K562 (cell line): ENCODE measurements around the gene TMEM242. TPM values are rescaled to one million over a fixed set of nuclear protein-coding genes. Genes with fewer than 3 reads are reported as not detected.
A peak's percentile ranks its signal among the peaks of the same experiment; 100 is the strongest.

Source experiments
- EP300 ChIP-seq: IDR thresholded peaks from 2 replicates; pipeline ENCODE4 v1.6.1; 2012; ENCODE audit warnings: low read length, improper control_type of control experiment
- ESRRB ChIP-seq: fragments of 250-450 bp; sonication (Bioruptor Pico); IDR thresholded peaks from 2 replicates; pipeline ENCODE4 v1.5.0; 2020; ENCODE audit warnings: mild to moderate bottlenecking, moderate library complexity, borderline replicate concordance
- ETV5 ChIP-seq: sonication (generic); formaldehyde crosslinking; IDR thresholded peaks from 2 replicates; pipeline ENCODE4 v1.4.0; 2020; ENCODE audit warnings: low read depth, mild to moderate bottlenecking, missing genetic modification reagents
- ETV6 ChIP-seq, 3 experiments: fragments of 150-350 bp in 1 of 3; sonication (generic) in 1 of 3; formaldehyde crosslinking in 1 of 3; IDR thresholded peaks; 2 replicates each; pipeline versions ENCODE4 v1.6.1 to v1.8.0; 2014 to 2022; ENCODE audit warnings: borderline replicate concordance in 2 of 3, low read depth in 2 of 3, antibody characterized with exemption in 1 of 3, low read length in 1 of 3, mild to moderate bottlenecking in 1 of 3, missing genetic modification reagents in 1 of 3
- FOXM1 ChIP-seq, 2 experiments: fragments of 450-650 bp in 1 of 2; sonication (generic) in 1 of 2; formaldehyde crosslinking in 1 of 2; IDR thresholded peaks; 2 replicates each; pipeline versions ENCODE4 v1.6.1 to v1.9.0; 2017 to 2022; ENCODE audit warnings: low read depth in 2 of 2, mild to moderate bottlenecking in 2 of 2, missing genetic modification reagents in 1 of 2, moderate library complexity in 1 of 2
- FUS ChIP-seq: fragments of 200-400 bp; formaldehyde crosslinking; optimal IDR thresholded peaks from 2 replicates; pipeline ENCODE3; 2017; ENCODE audit warnings: low read depth, low read length
- HDAC2 ChIP-seq: fragments of 450-650 bp; IDR thresholded peaks from 2 replicates; pipeline ENCODE4 v1.6.1; 2016; ENCODE audit warnings: mild to moderate bottlenecking
- NONO ChIP-seq, 2 experiments: fragments of 200-400 bp in 1 of 2; fragments of 450-650 bp in 1 of 2; formaldehyde crosslinking in 1 of 2; IDR thresholded peaks; 2 replicates each; pipeline ENCODE4 v1.6.1; 2017; ENCODE audit warnings: low read depth in 2 of 2, mild to moderate bottlenecking in 2 of 2, moderate library complexity in 2 of 2, low read length in 1 of 2
- PHB ChIP-seq: fragments of 250-450 bp; sonication (Bioruptor Pico); IDR thresholded peaks from 2 replicates; pipeline ENCODE4 v1.5.0; 2021
- PHF8 ChIP-seq: fragments of 200-600 bp; sonication (generic); IDR thresholded peaks from 2 replicates; pipeline ENCODE4 v1.6.1; 2012; ENCODE audit warnings: mixed run types, mild to moderate bottlenecking, inconsistent platforms, low read length, moderate library complexity, borderline replicate concordance
- PHTF2 ChIP-seq: fragments of 250-450 bp; sonication (Bioruptor Pico); IDR thresholded peaks from 2 replicates; pipeline ENCODE4 v1.5.0; 2021; ENCODE audit warnings: mild to moderate bottlenecking
- SAP30 ChIP-seq: fragments of 200-600 bp; sonication (generic); IDR thresholded peaks from 2 replicates; pipeline ENCODE4 v1.6.1; 2012; ENCODE audit warnings: borderline replicate concordance, low read depth, mild to moderate bottlenecking, moderate library complexity, low read length, control low read depth, inconsistent platforms; ENCODE audit not compliant: insufficient read depth, poor library complexity, severe bottlenecking
- SMARCA4 ChIP-seq: fragments of 450-650 bp; IDR thresholded peaks from 2 replicates; pipeline ENCODE4 v1.6.1; 2016
- TBP ChIP-seq: optimal IDR thresholded peaks from 2 replicates; pipeline ENCODE3; 2011; ENCODE audit warnings: low read depth, low read length, improper control_type of control experiment
- TEAD1 ChIP-seq, 2 experiments: fragments of 450-650 bp in 1 of 2; sonication (generic) in 1 of 2; formaldehyde crosslinking; IDR thresholded peaks; 2 replicates each; pipeline versions ENCODE4 v1.4.0 to v1.8.0; 2020 to 2022; ENCODE audit warnings: mild to moderate bottlenecking in 2 of 2, missing genetic modification reagents in 1 of 2
- U2AF1 ChIP-seq: fragments of 200-400 bp; formaldehyde crosslinking; optimal IDR thresholded peaks from 2 replicates; pipeline ENCODE3; 2017; ENCODE audit warnings: mild to moderate bottlenecking, low read depth, low read length, moderate library complexity
- XRCC5 ChIP-seq: fragments of 200-400 bp; formaldehyde crosslinking; IDR thresholded peaks from 2 replicates; pipeline ENCODE4 v1.6.1; 2017; ENCODE audit warnings: low read depth, mild to moderate bottlenecking, low read length
- ZNF41 ChIP-seq: fragments of 250-450 bp; sonication (Bioruptor Pico); conservative IDR thresholded peaks from 2 replicates; pipeline ENCODE4 v1.4.0; 2020; ENCODE audit warnings: mild to moderate bottlenecking
- polyA plus RNA-seq, 8 experiments: library from polyadenylated mRNA; depleted of rRNA in 4 of 8; stranded (reverse) in 5 of 8; unstranded in 3 of 8; fragments of >200 nt; fragmentation: Nextera tagmentation in 2 of 8; fragmentation: Illumina TruSeq in 1 of 8; extraction: Ambion mirVana in 2 of 8; extraction: Trizol in 1 of 8; gene quantifications; 2 replicates each; pipeline versions ENCODE4 v1.2.1 to v1.2.3, GENCODE V29; 2011 to 2014; ENCODE audit warnings: inconsistent platforms in 1 of 8, missing spikeins in 1 of 8
- total RNA-seq, 7 experiments: library from RNA; depleted of rRNA in 6 of 7; stranded (reverse); fragments of >200 nt in 6 of 7; fragmentation: Illumina TruSeq in 2 of 7; extraction: Trizol in 2 of 7; gene quantifications; 2 replicates each; pipeline versions ENCODE4 v1.2.1 to v1.2.3, GENCODE V29; 2011 to 2021; ENCODE audit warnings: low replicate concordance in 1 of 7
- TF ChIP-seq, protein P1 (sequence below): sonication (generic); formaldehyde crosslinking; IDR thresholded peaks from 2 replicates; pipeline ENCODE4 v1.8.0; 2022; ENCODE audit warnings: missing genetic modification reagents, mild to moderate bottlenecking, moderate library complexity, borderline replicate concordance
- TF ChIP-seq, protein P2 (sequence below): fragments of 450-650 bp; IDR thresholded peaks from 2 replicates; pipeline ENCODE4 v1.7.1; 2018; ENCODE audit warnings: mild to moderate bottlenecking, low read depth; ENCODE audit not compliant: partially characterized antibody

The TMEM242 gene
- total and polyA plus RNA-seq, 9 of the 15 experiments (the other 6 are each of a cell fraction or from before 2014, with no cell fraction given): 9.5 to 35.3 (median 16.5) TPM

DNA sequence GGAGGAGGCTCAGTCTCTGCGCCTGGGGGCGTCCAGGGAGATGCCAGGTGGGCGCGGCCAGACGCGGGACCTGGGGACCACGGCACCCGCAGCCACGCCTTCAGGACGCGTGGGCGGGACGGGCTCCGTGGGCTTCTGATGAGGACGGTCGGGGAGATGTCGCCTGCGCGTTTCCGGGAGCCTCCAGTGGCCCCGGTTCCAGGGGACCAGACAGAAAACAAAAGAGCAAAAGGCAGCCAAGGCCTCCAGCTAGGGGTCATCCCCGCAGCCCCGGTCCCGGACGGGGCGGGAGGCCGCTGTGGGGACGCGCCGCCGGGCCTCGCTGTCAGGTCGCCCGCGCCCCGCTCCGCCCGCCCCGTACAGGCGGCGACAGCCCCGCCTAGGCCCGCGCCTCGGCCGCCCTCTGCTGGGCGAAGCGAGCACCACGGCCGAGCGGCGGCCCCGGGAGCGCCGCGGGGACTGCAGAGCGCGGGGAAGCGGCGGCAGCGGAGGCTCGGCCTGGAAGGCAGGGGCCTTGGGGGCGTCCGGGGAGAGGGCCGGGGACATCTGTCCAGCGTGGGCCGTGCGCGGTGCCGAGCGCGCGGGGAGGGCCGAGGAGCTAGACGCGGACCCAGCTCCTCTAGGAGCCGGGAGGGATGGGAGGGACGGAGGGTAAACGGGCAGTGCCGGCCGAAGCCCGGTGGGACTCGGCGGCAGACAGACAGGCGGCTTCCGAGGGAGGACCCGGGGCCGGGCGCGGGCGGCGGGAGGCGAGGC, 48.7 kb downstream of the TMEM242 start (continued):
- TF ChIP-seq ETV6 (IDR thresholded peaks at IDR 0.05; ENCODE audit: borderline replicate concordance in 1 of 2, low read depth in 2 of 2, low read length in 1 of 2): no peak
- TF ChIP-seq ETV6 (CRISPR knock-in tag; IDR thresholded peaks at IDR 0.05; ENCODE audit: borderline replicate concordance): 0 out of 2 replicates have a peak, but pooled peaks have one; percentile 28
- no peak for TF ChIP-seq SMARCA4
- no peak for TF ChIP-seq FOXM1 (IDR thresholded peaks at IDR 0.05; ENCODE audit: low read depth)
- TF ChIP-seq FOXM1 (CRISPR knock-in tag; IDR thresholded peaks at IDR 0.05; ENCODE audit: low read depth): no peak
- no peak for TF ChIP-seq ESRRB
- TF ChIP-seq NONO (IDR thresholded peaks at IDR 0.05; ENCODE audit: low read depth in 2 of 2, low read length in 1 of 2): peak; percentile 53 to 92; a peak in 3 of 4 replicates
- peak; percentile 72; the same call in 1 of the 2 replicates for TF ChIP-seq PHF8
- peak; percentile 17 for TF ChIP-seq ETV5 (CRISPR knock-in tag)
- TF ChIP-seq XRCC5: 0 out of 2 replicates have a peak, but pooled peaks have one; percentile 20
- TF ChIP-seq TEAD1 (CRISPR knock-in tag; IDR thresholded peaks at IDR 0.05): peak in 1 of 2 experiments; percentile 78; a peak in 1 of 4 replicates
- peak; percentile 88; the same call in 1 of the 2 replicates for TF ChIP-seq PHB
- TF ChIP-seq, protein P1, sequence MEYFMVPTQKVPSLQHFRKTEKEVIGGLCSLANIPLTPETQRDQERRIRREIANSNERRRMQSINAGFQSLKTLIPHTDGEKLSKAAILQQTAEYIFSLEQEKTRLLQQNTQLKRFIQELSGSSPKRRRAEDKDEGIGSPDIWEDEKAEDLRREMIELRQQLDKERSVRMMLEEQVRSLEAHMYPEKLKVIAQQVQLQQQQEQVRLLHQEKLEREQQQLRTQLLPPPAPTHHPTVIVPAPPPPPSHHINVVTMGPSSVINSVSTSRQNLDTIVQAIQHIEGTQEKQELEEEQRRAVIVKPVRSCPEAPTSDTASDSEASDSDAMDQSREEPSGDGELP (CRISPR knock-in tag): peak; percentile 1; the same call in 1 of the 2 replicates
- 0 out of 2 replicates have a peak, but pooled peaks have one; percentile 4 for TF ChIP-seq EP300
- TF ChIP-seq, protein P2, sequence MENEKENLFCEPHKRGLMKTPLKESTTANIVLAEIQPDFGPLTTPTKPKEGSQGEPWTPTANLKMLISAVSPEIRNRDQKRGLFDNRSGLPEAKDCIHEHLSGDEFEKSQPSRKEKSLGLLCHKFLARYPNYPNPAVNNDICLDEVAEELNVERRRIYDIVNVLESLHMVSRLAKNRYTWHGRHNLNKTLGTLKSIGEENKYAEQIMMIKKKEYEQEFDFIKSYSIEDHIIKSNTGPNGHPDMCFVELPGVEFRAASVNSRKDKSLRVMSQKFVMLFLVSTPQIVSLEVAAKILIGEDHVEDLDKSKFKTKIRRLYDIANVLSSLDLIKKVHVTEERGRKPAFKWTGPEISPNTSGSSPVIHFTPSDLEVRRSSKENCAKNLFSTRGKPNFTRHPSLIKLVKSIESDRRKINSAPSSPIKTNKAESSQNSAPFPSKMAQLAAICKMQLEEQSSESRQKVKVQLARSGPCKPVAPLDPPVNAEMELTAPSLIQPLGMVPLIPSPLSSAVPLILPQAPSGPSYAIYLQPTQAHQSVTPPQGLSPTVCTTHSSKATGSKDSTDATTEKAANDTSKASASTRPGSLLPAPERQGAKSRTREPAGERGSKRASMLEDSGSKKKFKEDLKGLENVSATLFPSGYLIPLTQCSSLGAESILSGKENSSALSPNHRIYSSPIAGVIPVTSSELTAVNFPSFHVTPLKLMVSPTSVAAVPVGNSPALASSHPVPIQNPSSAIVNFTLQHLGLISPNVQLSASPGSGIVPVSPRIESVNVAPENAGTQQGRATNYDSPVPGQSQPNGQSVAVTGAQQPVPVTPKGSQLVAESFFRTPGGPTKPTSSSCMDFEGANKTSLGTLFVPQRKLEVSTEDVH: no peak
- TF ChIP-seq U2AF1: no peak
- no peak for TF ChIP-seq PHTF2 (CRISPR knock-in tag)
- TF ChIP-seq SAP30: peak; percentile 54
- TF ChIP-seq ZNF41: no peak
- TF ChIP-seq TBP: peak; percentile 31
- peak; percentile 74 for TF ChIP-seq FUS
- TF ChIP-seq HDAC2: 0 out of 2 replicates have a peak, but pooled peaks have one; percentile 13
